SU-DHL-6 (cell line): ENCODE results near the gene B4GALT5.

Source experiments
- H2AFZ ChIP-seq: fragments of 200-600 bp; sonication (generic); 2 replicates; pipeline ENCODE4 v1.6.1; 2014; ENCODE audit warnings: low read depth, mild to moderate bottlenecking, moderate library complexity, mixed read lengths, antibody characterized with exemption, low read length; ENCODE audit not compliant: severe bottlenecking
- H3F3A ChIP-seq: fragments of 200-600 bp; shearing (Covaris generic); 2 replicates; pipeline ENCODE4 v1.6.0; 2016; ENCODE audit warnings: antibody characterized with exemption, mild to moderate bottlenecking; ENCODE audit not compliant: insufficient read depth
- H3K27ac ChIP-seq: fragments of 200-600 bp; sonication (generic); 2 replicates; pipeline ENCODE4 v1.5.1; 2016; ENCODE audit warnings: low read depth, mild to moderate bottlenecking, low read length, moderate library complexity, mixed read lengths
- H3K27me3 ChIP-seq: fragments of 200-600 bp; sonication (generic), shearing (Covaris generic); 2 replicates; pipeline ENCODE4 v1.6.0; 2014; ENCODE audit warnings: mild to moderate bottlenecking, low read length
- H3K36me3 ChIP-seq: fragments of 200-600 bp; sonication (generic); 2 replicates; pipeline ENCODE4 v1.6.1; 2014; ENCODE audit warnings: mild to moderate bottlenecking, low read length, mixed read lengths
- H3K4me2 ChIP-seq: fragments of 300-600, 200-600 bp; shearing (Covaris generic), sonication (generic); 2 replicates; pipeline ENCODE4 v1.6.0; 2014; ENCODE audit warnings: low read length, low read depth, mild to moderate bottlenecking; ENCODE audit not compliant: poor library complexity, severe bottlenecking
- H3K4me3 ChIP-seq: fragments of 200-600 bp; sonication (generic); 2 replicates; pipeline ENCODE4 v1.5.1; 2014; ENCODE audit warnings: antibody characterized with exemption, low read length, mild to moderate bottlenecking, mixed read lengths; ENCODE audit not compliant: insufficient read depth, poor library complexity, severe bottlenecking
- H3K79me2 ChIP-seq: fragments of 200-600 bp; sonication (generic); 2 replicates; pipeline ENCODE4 v1.6.1; 2014; ENCODE audit warnings: mild to moderate bottlenecking, low read length, moderate library complexity; ENCODE audit not compliant: insufficient read depth
- H3K9ac ChIP-seq: fragments of 200-600 bp; sonication (generic); 2 replicates; pipeline ENCODE4 v1.7.0; 2014; ENCODE audit warnings: mild to moderate bottlenecking, low read length
- H3K9me2 ChIP-seq: fragments of 200-600 bp; sonication (generic); replicated peaks from 2 replicates; pipeline ENCODE4 v1.6.1; 2014; ENCODE audit warnings: low read length; ENCODE audit not compliant: insufficient read depth
- H3K9me3 ChIP-seq: fragments of 200-600 bp; sonication (generic); 2 replicates; pipeline ENCODE4 v1.6.1; 2014; ENCODE audit warnings: low read length, mixed read lengths; ENCODE audit not compliant: insufficient read depth
- H4K20me1 ChIP-seq: fragments of 200-600 bp; sonication (generic); 2 replicates; pipeline ENCODE4 v1.6.1; 2014; ENCODE audit warnings: low read depth, mild to moderate bottlenecking, antibody characterized with exemption, low read length, moderate library complexity, mixed read lengths
- EZH2phosphoT487 ChIP-seq: fragments of 200-600 bp; sonication (generic), shearing (Covaris generic); conservative IDR thresholded peaks from 2 replicates; pipeline ENCODE4 v1.6.1; 2018; ENCODE audit warnings: mild to moderate bottlenecking, antibody characterized with exemption, low read length, moderate library complexity, mixed read lengths
- TF ChIP-seq, protein P1 (sequence below): fragments of 200-600 bp; sonication (generic); IDR thresholded peaks from one replicate; pipeline ENCODE4 v1.5.1; 2017; ENCODE audit warnings: antibody characterized with exemption, mild to moderate bottlenecking, low read length, moderate library complexity; ENCODE audit not compliant: insufficient read depth, poor library complexity, severe bottlenecking

The B4GALT5 gene

GRCh38 chr20:49696594-49696993, 17.1 kb downstream of the B4GALT5 start:
- Histone ChIP-seq H4K20me1 (peaks cover 29% of the 10 kb centered on the region), H3K9ac (no peak overlapping the region)

GRCh38 chr20:49695830-49696229, 17.8 kb downstream of the B4GALT5 start:
- peaks cover 29% of the 10 kb centered on the region for H4K20me1 ChIP-seq
- H3K9me3 ChIP-seq = no peaks in the 10 kb centered on the region
- H3K4me2 ChIP-seq = peak overlapping the region; percentile 81
- H3K36me3 ChIP-seq = no peaks in the 10 kb centered on the region
- peaks cover 100% of the 10 kb centered on the region for H3K79me2 ChIP-seq
- H2AFZ ChIP-seq = no peak overlapping the region
- H3K27me3 ChIP-seq = no peaks in the 10 kb centered on the region
- no peak for TF ChIP-seq EZH2phosphoT487
- TF ChIP-seq, protein P1, sequence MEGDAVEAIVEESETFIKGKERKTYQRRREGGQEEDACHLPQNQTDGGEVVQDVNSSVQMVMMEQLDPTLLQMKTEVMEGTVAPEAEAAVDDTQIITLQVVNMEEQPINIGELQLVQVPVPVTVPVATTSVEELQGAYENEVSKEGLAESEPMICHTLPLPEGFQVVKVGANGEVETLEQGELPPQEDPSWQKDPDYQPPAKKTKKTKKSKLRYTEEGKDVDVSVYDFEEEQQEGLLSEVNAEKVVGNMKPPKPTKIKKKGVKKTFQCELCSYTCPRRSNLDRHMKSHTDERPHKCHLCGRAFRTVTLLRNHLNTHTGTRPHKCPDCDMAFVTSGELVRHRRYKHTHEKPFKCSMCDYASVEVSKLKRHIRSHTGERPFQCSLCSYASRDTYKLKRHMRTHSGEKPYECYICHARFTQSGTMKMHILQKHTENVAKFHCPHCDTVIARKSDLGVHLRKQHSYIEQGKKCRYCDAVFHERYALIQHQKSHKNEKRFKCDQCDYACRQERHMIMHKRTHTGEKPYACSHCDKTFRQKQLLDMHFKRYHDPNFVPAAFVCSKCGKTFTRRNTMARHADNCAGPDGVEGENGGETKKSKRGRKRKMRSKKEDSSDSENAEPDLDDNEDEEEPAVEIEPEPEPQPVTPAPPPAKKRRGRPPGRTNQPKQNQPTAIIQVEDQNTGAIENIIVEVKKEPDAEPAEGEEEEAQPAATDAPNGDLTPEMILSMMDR = no peak
- H3K9ac ChIP-seq = no peak overlapping the region
- no peak overlapping the region for H3K4me3 ChIP-seq
- H3K9me2 ChIP-seq = no peaks in the 10 kb centered on the region
- peaks cover 31% of the 10 kb centered on the region for H3F3A ChIP-seq
- peak overlapping the region; percentile 58; the same call in 1 of the 2 replicates for H3K27ac ChIP-seq

More at GRCh38 chr20:49696594-49696993, 17.1 kb downstream of the B4GALT5 start:
- H3K9me3 ChIP-seq = no peaks in the 10 kb centered on the region
- peaks cover 100% of the 10 kb centered on the region for H3K79me2 ChIP-seq
- no peak overlapping the region for H3K4me3 ChIP-seq
- no peak overlapping the region for H2AFZ ChIP-seq
- H3K27me3 ChIP-seq = no peaks in the 10 kb centered on the region
- no peaks in the 10 kb centered on the region for H3K36me3 ChIP-seq
- H3K27ac ChIP-seq = peak overlapping the region; percentile 58
- no peaks in the 10 kb centered on the region for H3K9me2 ChIP-seq
- peak overlapping the region; percentile 81 for H3K4me2 ChIP-seq
- TF ChIP-seq, protein P1 = no peak
- no peak for TF ChIP-seq EZH2phosphoT487
- H3F3A ChIP-seq = peaks cover 37% of the 10 kb centered on the region

- Histone ChIP-seq H3K27me3 (no peaks in the 10 kb centered on the region), H3K9ac (no peak overlapping the region; the same call in 1 of the 2 replicates), H3K36me3 (no peaks in the 10 kb centered on the region), H3K9me3 (no peaks in the 10 kb centered on the region), H3K27ac (peak overlapping the region; percentile 53), H3F3A (peaks cover 25% of the 10 kb centered on the region), H2AFZ (no peak overlapping the region), H3K79me2 (peaks cover 100% of the 10 kb centered on the region), H3K9me2 (no peaks in the 10 kb centered on the region), H3K4me3 (no peak overlapping the region), H3K4me2 (peak overlapping the region; percentile 35), H4K20me1 (peaks cover 29% of the 10 kb centered on the region)
- no peak for TF ChIP-seq EZH2phosphoT487
Measured at GRCh38 chr20:49694450-49695071, 19.1 kb downstream of the B4GALT5 start.

GRCh38 chr20:49693435-49694171, 20.1 kb downstream of the B4GALT5 start:
- Histone ChIP-seq H3K27ac (peak overlapping the region; percentile 53), H3F3A (peaks cover 21% of the 10 kb centered on the region)

More at GRCh38 chr20:49693435-49694171, 20.1 kb downstream of the B4GALT5 start:
- Histone ChIP-seq H3K36me3 (no peaks in the 10 kb centered on the region), H3K9me2 (no peaks in the 10 kb centered on the region), H3K4me2 (peak overlapping the region; percentile 35), H3K79me2 (peaks cover 100% of the 10 kb centered on the region), H3K27me3 (no peaks in the 10 kb centered on the region), H3K9ac (no peak overlapping the region), H3K9me3 (no peaks in the 10 kb centered on the region), H4K20me1 (peaks cover 29% of the 10 kb centered on the region), H2AFZ (no peak overlapping the region), H3K4me3 (no peak overlapping the region)
- no peak for TF ChIP-seq EZH2phosphoT487
- TF ChIP-seq, protein P1 = no peak
